Gastrocnemius medialis (tissue), 4 donors: ENCODE results near the gene DENND1A. TPM values are rescaled to one million over a fixed set of nuclear protein-coding genes. Genes with fewer than 3 reads are reported as not detected.

Experiments used
- ATAC-seq, 2 donors: fragments of 150-250 bp; one replicate each; pipeline ENCODE4 v1.9.1; 2016
- DNase-seq, 2 donors: peaks; one replicate each; pipeline ENCODE4 v3.0.0-alpha.2; 2019
- H3K27ac ChIP-seq, 4 donors: fragments of 200-600 bp; sonication (generic); 1 replicate in 1 of 4; 2 replicates in 3 of 4; pipeline ENCODE4 v1.5.1; 2016 to 2018; ENCODE audit warnings: mild to moderate bottlenecking in 2 of 4, moderate library complexity in 1 of 4
- H3K27me3 ChIP-seq, 3 donors: fragments of 200-600 bp; sonication (generic) in 2 of 3; 1 replicate in 1 of 3; 2 replicates in 2 of 3; pipeline versions ENCODE4 v1.5.1 to v1.6.0; 2016 to 2019; ENCODE audit warnings: mild to moderate bottlenecking in 1 of 3, moderate library complexity in 1 of 3
- H3K36me3 ChIP-seq, 2 donors: fragments of 200-600 bp; sonication (generic) in 1 of 2; one replicate each; pipeline ENCODE4 v1.5.1; 2017 to 2018
- H3K4me1 ChIP-seq, 2 donors: fragments of 200-600 bp; sonication (generic) in 1 of 2; one replicate each; pipeline ENCODE4 v1.5.1; 2016 to 2017; ENCODE audit warnings: mild to moderate bottlenecking in 2 of 2
- H3K4me3 ChIP-seq, 4 donors: fragments of 200-600 bp; sonication (generic) in 3 of 4; 1 replicate in 1 of 4; 2 replicates in 3 of 4; pipeline ENCODE4 v1.5.1; 2016 to 2019; ENCODE audit warnings: mild to moderate bottlenecking in 2 of 4
- H3K9me3 ChIP-seq, 3 donors: fragments of 200-600 bp; sonication (generic) in 2 of 3; 1 replicate in 1 of 3; 2 replicates in 2 of 3; pipeline ENCODE4 v1.5.1; 2016 to 2019
- CTCF ChIP-seq, 5 experiments: fragments of 450-650 bp in 3 of 5; fragments of 200-600 bp in 2 of 5; sonication (generic) in 2 of 5; IDR thresholded peaks in 4 of 5; conservative IDR thresholded peaks in 1 of 5; 1 replicate in 4 of 5; 2 replicates in 1 of 5; pipeline ENCODE4 v1.5.1; 2016 to 2019; ENCODE audit warnings: antibody characterized with exemption in 5 of 5, mild to moderate bottlenecking in 3 of 5, moderate library complexity in 3 of 5
- POLR2A ChIP-seq, 2 donors: fragments of 450-650 bp; IDR thresholded peaks; one replicate each; pipeline ENCODE4 v1.6.1; 2017; ENCODE audit warnings: antibody characterized with exemption in 2 of 2, mild to moderate bottlenecking in 2 of 2, moderate library complexity in 2 of 2
- in situ Hi-C, 4 donors: fragments of 200-750 bp; cut with MboI; loops; one replicate each; pipeline versions ENCODE4 v1.15.0 to v1.8.0; 2017; ENCODE audit warnings: low sequenced_read_pairs in 4 of 4
- intact Hi-C: fragments of 100-400 bp; cut with DNase I; formaldehyde crosslinking; loops from one replicate; pipeline ENCODE4 v1.15.1; 2023; ENCODE audit warnings: low total_unique reads
- total RNA-seq, 4 donors: library from RNA; depleted of rRNA; stranded (reverse); fragments of >200 nt; gene quantifications; one replicate each; pipeline versions ENCODE4 v1.1.0 to v1.2.3, GENCODE V29; 2016

The DENND1A gene
- total RNA-seq, 4 donors from 2014 or later = 14.1 to 24.6 (median 16.4) TPM

DNA sequence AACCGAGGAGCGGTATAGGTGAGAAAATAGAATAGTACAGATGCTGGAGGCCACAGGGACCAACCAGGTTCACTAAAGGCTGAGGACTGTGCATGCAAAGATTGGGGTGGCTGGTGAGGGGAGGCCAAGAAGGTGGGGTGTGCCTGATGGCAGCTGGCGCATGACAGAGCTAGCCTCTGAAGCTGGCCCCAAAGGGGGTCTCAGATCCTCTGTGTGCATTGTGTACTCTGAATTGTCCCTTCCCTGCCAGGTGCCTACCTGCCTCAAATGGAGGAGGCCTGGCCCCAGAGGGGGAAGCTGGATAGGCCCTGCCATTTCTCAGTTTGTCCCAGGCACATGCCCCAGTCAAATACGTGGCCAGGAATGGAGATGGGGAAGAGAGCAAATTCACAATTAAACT, 510.8 kb downstream of the DENND1A start:
- H3K27me3 ChIP-seq = no peaks in the 10 kb centered on the region
- no peak for ATAC-seq
- no peak overlapping the region for H3K4me3 ChIP-seq
- DNase-seq = no peak
- intact Hi-C loops = no loop called here
- TF ChIP-seq CTCF (IDR thresholded peaks at IDR 0.05 in 4 of 5, conservative IDR thresholded peaks at IDR 0.05 in 1 of 5) (no peak), POLR2A (IDR thresholded peaks at IDR 0.05) (no peak)
- no peaks in the 10 kb centered on the region for H3K4me1 ChIP-seq
- H3K27ac ChIP-seq = no peak overlapping the region
- H3K36me3 ChIP-seq = peaks cover 0 to 8% of the 10 kb centered on the region in 2 donors
- H3K9me3 ChIP-seq = no peaks in the 10 kb centered on the region
- in situ Hi-C loops = no loop called here

DNA sequence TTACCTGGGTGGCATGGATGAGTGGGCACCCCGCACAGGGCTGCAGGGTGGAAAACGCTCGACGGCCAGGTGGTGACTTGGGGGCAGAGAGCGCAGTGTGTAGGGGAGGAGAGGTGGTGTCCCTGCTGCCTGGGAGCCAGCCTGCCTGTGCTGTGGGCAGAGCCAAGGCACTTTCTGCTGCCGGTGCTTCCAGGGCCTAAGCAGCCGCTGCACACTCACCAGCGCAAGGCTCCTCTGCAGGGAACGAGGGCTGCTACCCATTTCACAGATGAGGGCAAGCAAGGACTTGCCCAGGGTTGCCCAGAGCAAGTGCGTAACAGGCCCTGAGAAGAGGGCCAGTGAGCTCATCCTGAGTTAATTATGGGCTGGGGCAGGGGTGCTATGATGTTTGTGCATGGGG, 511.4 kb downstream of the DENND1A start:
- in situ Hi-C loops = no loop called here
- intact Hi-C loops = no loop called here
- DNase-seq = no peak
- TF ChIP-seq POLR2A (IDR thresholded peaks at IDR 0.05) (no peak), CTCF (IDR thresholded peaks at IDR 0.05 in 4 of 5, conservative IDR thresholded peaks at IDR 0.05 in 1 of 5) (no peak)
- no peak overlapping the region for H3K4me3 ChIP-seq
- no peak for ATAC-seq
- H3K9me3 ChIP-seq = no peaks in the 10 kb centered on the region
- no peaks in the 10 kb centered on the region for H3K4me1 ChIP-seq
- no peak overlapping the region for H3K27ac ChIP-seq
- no peaks in the 10 kb centered on the region for H3K27me3 ChIP-seq
- H3K36me3 ChIP-seq = peaks cover 0 to 8% of the 10 kb centered on the region in 2 donors

GRCh38 chr9:123418052-123418430, 511.9 kb downstream of the DENND1A start:
- Histone ChIP-seq H3K9me3 (no peaks in the 10 kb centered on the region), H3K27me3 (no peaks in the 10 kb centered on the region), H3K27ac (no peak overlapping the region), H3K36me3 (peaks cover 0 to 8% of the 10 kb centered on the region in 2 donors), H3K4me3 (no peak overlapping the region), H3K4me1 (no peaks in the 10 kb centered on the region)
- intact Hi-C loops = no loop called here
- in situ Hi-C loops = no loop called here
- no peak for DNase-seq
- TF ChIP-seq CTCF (IDR thresholded peaks at IDR 0.05 in 4 of 5, conservative IDR thresholded peaks at IDR 0.05 in 1 of 5) = no peak
- TF ChIP-seq POLR2A (IDR thresholded peaks at IDR 0.05) = no peak
- no peak for ATAC-seq

- in situ Hi-C loops (no loop called here), intact Hi-C loops (no loop called here)
- Histone ChIP-seq H3K4me1 (no peaks in the 10 kb centered on the region), H3K27me3 (no peaks in the 10 kb centered on the region), H3K4me3 (no peak overlapping the region), H3K9me3 (no peaks in the 10 kb centered on the region), H3K36me3 (peaks cover 0 to 8% of the 10 kb centered on the region in 2 donors), H3K27ac (no peak overlapping the region)
- ATAC-seq (no peak), DNase-seq (no peak)
- TF ChIP-seq POLR2A (IDR thresholded peaks at IDR 0.05) (no peak), CTCF (IDR thresholded peaks at IDR 0.05 in 4 of 5, conservative IDR thresholded peaks at IDR 0.05 in 1 of 5) (no peak)
Observed at GRCh38 chr9:123417289-123418051, 512.5 kb downstream of the DENND1A start.

- no peak for ATAC-seq
- intact Hi-C loops = no loop called here
Observed at GRCh38 chr9:123416176-123416575, 513.8 kb downstream of the DENND1A start.

More at GRCh38 chr9:123416176-123416575, 513.8 kb downstream of the DENND1A start:
- no peak for TF ChIP-seq CTCF (IDR thresholded peaks at IDR 0.05 in 4 of 5, conservative IDR thresholded peaks at IDR 0.05 in 1 of 5)
- TF ChIP-seq POLR2A (IDR thresholded peaks at IDR 0.05) = no peak
- peaks cover 0 to 8% of the 10 kb centered on the region in 2 donors for H3K36me3 ChIP-seq
- in situ Hi-C loops = no loop called here
- H3K4me1 ChIP-seq = no peaks in the 10 kb centered on the region
- H3K9me3 ChIP-seq = no peaks in the 10 kb centered on the region
- no peak for DNase-seq
- no peak overlapping the region for H3K27ac ChIP-seq
- no peaks in the 10 kb centered on the region for H3K27me3 ChIP-seq
- H3K4me3 ChIP-seq = no peak overlapping the region
